Thymus (tissue), 11 donors: ENCODE measurements around the gene ALG2. TPM values are rescaled to one million over a fixed set of nuclear protein-coding genes. Genes with fewer than 3 reads are reported as not detected.

Source experiments
- DNase-seq, 9 donors: peaks; one replicate each; pipeline ENCODE4 v3.0.0-alpha.2; 2013; ENCODE audit warnings: low spot score in 9 of 9, low read depth in 6 of 9, missing footprints in 1 of 9
- H3K27ac ChIP-seq, 2 donors: one replicate each; pipeline ENCODE4 v1.5.1; 2013; ENCODE audit warnings: control low read depth in 1 of 2, low read depth in 1 of 2, low read length in 1 of 2, mild to moderate bottlenecking in 1 of 2, moderate library complexity in 1 of 2
- H3K27me3 ChIP-seq, 2 donors: one replicate each; pipeline ENCODE4 v1.5.1; 2013; ENCODE audit warnings: low read length in 1 of 2; ENCODE audit not compliant: control insufficient read depth in 2 of 2, insufficient read depth in 1 of 2
- H3K36me3 ChIP-seq, 2 donors: one replicate each; pipeline ENCODE4 v1.5.1; 2013; ENCODE audit warnings: low read length in 1 of 2, mild to moderate bottlenecking in 1 of 2, moderate library complexity in 1 of 2; ENCODE audit not compliant: control insufficient read depth in 2 of 2, insufficient read depth in 2 of 2
- H3K4me1 ChIP-seq, 2 donors: one replicate each; pipeline ENCODE4 v1.5.1; 2013; ENCODE audit warnings: low read length in 2 of 2; ENCODE audit not compliant: control insufficient read depth in 2 of 2, insufficient read depth in 2 of 2
- H3K4me3 ChIP-seq, 2 donors: one replicate each; pipeline ENCODE4 v1.5.1; 2013; ENCODE audit warnings: low read length in 2 of 2, control low read depth in 1 of 2, mild to moderate bottlenecking in 1 of 2
- H3K9me3 ChIP-seq, 2 donors: one replicate each; pipeline ENCODE4 v1.5.1; 2013; ENCODE audit warnings: low read length in 1 of 2, mild to moderate bottlenecking in 1 of 2; ENCODE audit not compliant: control insufficient read depth in 2 of 2, insufficient read depth in 1 of 2
- WGBS: extraction: QIAGEN DNeasy Blood & Tissue Kit; methylation state at CpG from one replicate; pipeline ENCODE4 v1.1.7; 2013; 5-methylcytosine and 5-hydroxymethylcytosine counted together
- polyA plus RNA-seq: library from polyadenylated mRNA; stranded (reverse); fragments of 200-250 nt; gene quantifications from one replicate; pipeline ENCODE4 v1.2.3, GENCODE V29; 2013
- total RNA-seq: library from RNA; stranded (reverse); fragments of 120-200 nt; gene quantifications from one replicate; pipeline ENCODE4 v1.2.4, GENCODE V29; 2013
- donor health status: healthy.

The ALG2 gene
- total and polyA plus RNA-seq, 2 donors: 23.2 to 31.1 TPM

GRCh38 chr9:99234618-99235017 is 12.9 kb upstream of the ALG2 start:
- Histone ChIP-seq H3K4me1 (peaks cover 48 to 59% of the 10 kb centered on the region in 2 donors), H3K9me3 (no peaks in the 10 kb centered on the region), H3K27ac (peak overlapping the region in 1 of 2 donors; percentile 88), H3K27me3 (no peaks in the 10 kb centered on the region), H3K36me3 (peaks cover 3 to 30% of the 10 kb centered on the region in 2 donors), H3K4me3 (no peak overlapping the region)
- no peak for DNase-seq
- WGBS: 98% methylated on average over 2 of the region's 2 CpGs

GRCh38 chr9:99231711-99232110 is 10.0 kb upstream of the ALG2 start:
- Histone ChIP-seq H3K27me3 (no peaks in the 10 kb centered on the region), H3K27ac (no peak overlapping the region), H3K36me3 (peaks cover 16 to 51% of the 10 kb centered on the region in 2 donors), H3K4me3 (no peak overlapping the region), H3K4me1 (peaks cover 26 to 35% of the 10 kb centered on the region in 2 donors), H3K9me3 (no peaks in the 10 kb centered on the region)
- DNase-seq: peak in 5 of 9 donors; percentile 37 to 74 (median 55)
- WGBS: 95% methylated on average over 2 of the region's 2 CpGs

GRCh38 chr9:99230206-99230605 is 8.5 kb upstream of the ALG2 start:
- no peak for DNase-seq
- H3K4me3 ChIP-seq: no peak overlapping the region
- H3K27ac ChIP-seq: no peak overlapping the region
- H3K4me1 ChIP-seq: peaks cover 19 to 20% of the 10 kb centered on the region in 2 donors
- H3K9me3 ChIP-seq: no peaks in the 10 kb centered on the region
- 99% methylated on average over 3 of the region's 3 CpGs for WGBS
- no peaks in the 10 kb centered on the region for H3K27me3 ChIP-seq
- H3K36me3 ChIP-seq: peaks cover 19 to 65% of the 10 kb centered on the region in 2 donors

- WGBS: 94% methylated on average over 5 of the region's 5 CpGs
- DNase-seq: no peak
- no peak overlapping the region for H3K4me3 ChIP-seq
- H3K9me3 ChIP-seq: no peaks in the 10 kb centered on the region
- no peak overlapping the region for H3K27ac ChIP-seq
- peaks cover 7 to 14% of the 10 kb centered on the region in 2 donors for H3K4me1 ChIP-seq
- peaks cover 23 to 62% of the 10 kb centered on the region in 2 donors for H3K36me3 ChIP-seq
- no peaks in the 10 kb centered on the region for H3K27me3 ChIP-seq
Observed at GRCh38 chr9:99226054-99226453, 4.3 kb upstream of the ALG2 start.

GRCh38 chr9:99224445-99224844 is 2.7 kb upstream of the ALG2 start:
- WGBS: 99% methylated on average over 2 of the region's 2 CpGs
- Histone ChIP-seq H3K9me3 (no peaks in the 10 kb centered on the region), H3K27ac (no peak overlapping the region), H3K4me3 (no peak overlapping the region), H3K4me1 (peaks cover 14 to 24% of the 10 kb centered on the region in 2 donors), H3K27me3 (no peaks in the 10 kb centered on the region), H3K36me3 (peaks cover 22 to 50% of the 10 kb centered on the region in 2 donors)
- no peak for DNase-seq

GRCh38 chr9:99222416-99223270 is 901 bp upstream of the ALG2 start:
- H3K4me1 ChIP-seq: peaks cover 14 to 24% of the 10 kb centered on the region in 2 donors
- no peak for DNase-seq

GRCh38 chr9:99221266-99221620 is 499 bp downstream of the ALG2 start:
- Histone ChIP-seq H3K4me1 (peaks cover 14 to 24% of the 10 kb centered on the region in 2 donors), H3K4me3 (peak overlapping the region; percentile 79 to 93), H3K27me3 (no peaks in the 10 kb centered on the region), H3K36me3 (peaks cover 15 to 43% of the 10 kb centered on the region in 2 donors), H3K9me3 (no peaks in the 10 kb centered on the region), H3K27ac (peak overlapping the region in 1 of 2 donors; percentile 91)
- WGBS: under 1% methylated on average over 25 of the region's 25 CpGs
- DNase-seq: peak in 1 of 9 donors; percentile 29

More at GRCh38 chr9:99222416-99223270, 901 bp upstream of the ALG2 start:
- Histone ChIP-seq H3K4me3 (peak overlapping the region; percentile 79 to 93), H3K9me3 (no peaks in the 10 kb centered on the region), H3K27me3 (no peaks in the 10 kb centered on the region), H3K36me3 (peaks cover 15 to 46% of the 10 kb centered on the region in 2 donors), H3K27ac (peak overlapping the region; percentile 94 to 98)
- WGBS: 11% methylated on average over 30 of the region's 30 CpGs

GRCh38 chr9:99220011-99220410 is 1.7 kb downstream of the ALG2 start:
- Histone ChIP-seq H3K4me3 (no peak overlapping the region), H3K27me3 (no peaks in the 10 kb centered on the region), H3K36me3 (peaks cover 15 to 38% of the 10 kb centered on the region in 2 donors), H3K27ac (no peak overlapping the region), H3K9me3 (no peaks in the 10 kb centered on the region), H3K4me1 (peaks cover 14 to 24% of the 10 kb centered on the region in 2 donors)
- 85% methylated on average over 4 of the region's 4 CpGs for WGBS
- no peak for DNase-seq

- Histone ChIP-seq H3K4me3 (no peak overlapping the region), H3K36me3 (peaks cover 12 to 25% of the 10 kb centered on the region in 2 donors), H3K27me3 (no peaks in the 10 kb centered on the region), H3K4me1 (peaks cover 7 to 11% of the 10 kb centered on the region in 2 donors), H3K27ac (no peak overlapping the region), H3K9me3 (peaks cover 0 to 9% of the 10 kb centered on the region in 2 donors)
- 100% methylated on average over 1 of the region's 1 CpG for WGBS
- DNase-seq: no peak
Observed at GRCh38 chr9:99216073-99216472, 5.7 kb downstream of the ALG2 start.
